Thyroid gland (tissue), 4 donors: ENCODE data around the gene PANX3. TPM values are rescaled to one million over a fixed set of nuclear protein-coding genes. Genes with fewer than 3 reads are reported as not detected.

ENCODE experiments used
- DNase-seq, 2 donors: peaks; one replicate each; pipeline ENCODE4 v3.0.0-alpha.2; 2019
- H3K27ac ChIP-seq, 3 donors: fragments of 200-600 bp; sonication (generic); 1 replicate in 2 of 3; 2 replicates in 1 of 3; pipeline ENCODE4 v1.5.1; 2016 to 2019; ENCODE audit warnings: mild to moderate bottlenecking in 1 of 3, moderate library complexity in 1 of 3
- H3K27me3 ChIP-seq: fragments of 200-600 bp; sonication (generic); one replicate; pipeline ENCODE4 v1.5.1; 2019
- H3K36me3 ChIP-seq, 2 donors: fragments of 200-600 bp; sonication (generic); one replicate each; pipeline ENCODE4 v1.5.1; 2016 to 2019
- H3K4me1 ChIP-seq, 2 donors: fragments of 200-600 bp; sonication (generic); one replicate each; pipeline ENCODE4 v1.5.1; 2017 to 2019
- H3K4me3 ChIP-seq, 3 donors: fragments of 200-600 bp; sonication (generic); replicated peaks in 1 of 3; 1 replicate in 2 of 3; 2 replicates in 1 of 3; pipeline ENCODE4 v1.5.1; 2016; ENCODE audit warnings: mild to moderate bottlenecking in 1 of 3
- H3K9me3 ChIP-seq: fragments of 200-600 bp; sonication (generic); one replicate; pipeline ENCODE4 v1.5.1; 2017
- CTCF ChIP-seq, 6 experiments: fragments of 200-600 bp in 3 of 6; fragments of 450-650 bp in 3 of 6; sonication (generic) in 3 of 6; IDR thresholded peaks; one replicate each; pipeline ENCODE4 v1.5.1; 2016 to 2019; ENCODE audit warnings: antibody characterized with exemption in 6 of 6, mild to moderate bottlenecking in 2 of 6, inconsistent platforms in 1 of 6, moderate library complexity in 1 of 6
- POLR2A ChIP-seq, 2 donors: fragments of 450-650 bp; IDR thresholded peaks; one replicate each; pipeline ENCODE4 v1.6.1; 2017; ENCODE audit warnings: antibody characterized with exemption in 2 of 2, mild to moderate bottlenecking in 2 of 2, moderate library complexity in 1 of 2
- WGBS, 2 donors: methylation state at CpG; one replicate each; pipeline ENCODE4 v1.1.5; 2017; 5-methylcytosine and 5-hydroxymethylcytosine counted together
- intact Hi-C: fragments of 100-400 bp; cut with DNase I; formaldehyde crosslinking; loops from one replicate; pipeline ENCODE4 v1.15.1; 2023
- total RNA-seq, 4 donors: library from RNA; depleted of rRNA; stranded (reverse); fragments of >200 nt; gene quantifications; one replicate each; pipeline ENCODE4 v1.2.3, GENCODE V29; 2016

Gene PANX3
- total RNA-seq, 4 donors from 2014 or later, result not detected

GRCh38 chr11:124581817-124582216, 29.4 kb upstream of the PANX3 start:
- Histone ChIP-seq H3K9me3 (no peaks in the 10 kb centered on the region), H3K4me3 (no peak overlapping the region), H3K27ac (no peak overlapping the region), H3K27me3 (no peaks in the 10 kb centered on the region), H3K36me3 (no peaks in the 10 kb centered on the region), H3K4me1 (peaks cover 0 to 13% of the 10 kb centered on the region in 2 donors)
- intact Hi-C loops, result loop anchor here (5.0 kb wide), 1 partner anchor 170 kb away; no protein-coding TSS in a partner anchor
- WGBS, 2 donors, result 41 to 64% methylated on average over 5 to 6 of the region's 6 CpGs
- TF ChIP-seq POLR2A (IDR thresholded peaks at IDR 0.05) (no peak), CTCF (IDR thresholded peaks at IDR 0.05) (no peak)
- peak; percentile 53 to 54 for DNase-seq

- WGBS, 2 donors, result 92 to 93% methylated on average over 2 of the region's 2 CpGs
- Histone ChIP-seq H3K27ac (no peak overlapping the region), H3K4me1 (peaks cover 0 to 7% of the 10 kb centered on the region in 2 donors), H3K27me3 (no peaks in the 10 kb centered on the region), H3K36me3 (no peaks in the 10 kb centered on the region), H3K4me3 (no peak overlapping the region), H3K9me3 (no peaks in the 10 kb centered on the region)
- TF ChIP-seq POLR2A (IDR thresholded peaks at IDR 0.05), result no peak
- TF ChIP-seq CTCF (IDR thresholded peaks at IDR 0.05), result no peak
- no peak for DNase-seq
- intact Hi-C loops, result loop anchor here (5.0 kb wide), 1 partner anchor 170 kb away; no protein-coding TSS in a partner anchor
Observed at GRCh38 chr11:124582565-124582964, 28.7 kb upstream of the PANX3 start.

- H3K4me1 ChIP-seq, result no peaks in the 10 kb centered on the region
- no peaks in the 10 kb centered on the region for H3K36me3 ChIP-seq
- no peak for DNase-seq
- no peaks in the 10 kb centered on the region for H3K27me3 ChIP-seq
- H3K27ac ChIP-seq, result no peak overlapping the region
- TF ChIP-seq POLR2A (IDR thresholded peaks at IDR 0.05) (no peak), CTCF (IDR thresholded peaks at IDR 0.05) (no peak)
- H3K4me3 ChIP-seq, result no peak overlapping the region
- intact Hi-C loops, result loop anchor here (5.0 kb wide), 1 partner anchor 171 kb away; no protein-coding TSS in a partner anchor
- WGBS, 2 donors, result 90 to 93% methylated on average over 8 of the region's 8 CpGs
- no peaks in the 10 kb centered on the region for H3K9me3 ChIP-seq
Observed at GRCh38 chr11:124583781-124584180, 27.4 kb upstream of the PANX3 start.

GRCh38 chr11:124584681-124585372, 26.4 kb upstream of the PANX3 start:
- H3K27ac ChIP-seq, result no peak overlapping the region
- intact Hi-C loops, result loop anchor here (5.0 kb wide), 1 partner anchor 173 kb away; no protein-coding TSS in a partner anchor
- no peaks in the 10 kb centered on the region for H3K4me1 ChIP-seq
- no peaks in the 10 kb centered on the region for H3K36me3 ChIP-seq
- WGBS, 2 donors, result 34 to 38% methylated on average over 4 of the region's 4 CpGs
- no peak for DNase-seq
- no peaks in the 10 kb centered on the region for H3K9me3 ChIP-seq
- H3K4me3 ChIP-seq, result no peak overlapping the region
- TF ChIP-seq POLR2A (IDR thresholded peaks at IDR 0.05), result no peak
- no peak for TF ChIP-seq CTCF (IDR thresholded peaks at IDR 0.05)
- H3K27me3 ChIP-seq, result no peaks in the 10 kb centered on the region

- H3K36me3 ChIP-seq, result no peaks in the 10 kb centered on the region
- no peak overlapping the region for H3K27ac ChIP-seq
- TF ChIP-seq POLR2A (IDR thresholded peaks at IDR 0.05) (no peak), CTCF (IDR thresholded peaks at IDR 0.05) (peak in 4 of 6 experiments; percentile 43 to 57 (median 48))
- H3K4me1 ChIP-seq, result no peaks in the 10 kb centered on the region
- no peak overlapping the region for H3K4me3 ChIP-seq
- no peaks in the 10 kb centered on the region for H3K9me3 ChIP-seq
- 48% methylated on average over 3 of the region's 3 CpGs for WGBS, 2 donors
- intact Hi-C loops, result no loop called here
- H3K27me3 ChIP-seq, result no peaks in the 10 kb centered on the region
- DNase-seq, result peak; percentile 64 to 76
Observed at GRCh38 chr11:124586238-124586860, 24.9 kb upstream of the PANX3 start.
